TTC549 (cell line): Measurements from ENCODE around the gene SH3GL1.
"Not testable (repeated sequence)": the region's sequence is repeated elsewhere in the genome, so short reads cannot be mapped to it uniquely, and the experiment has no call there.

ENCODE experiments used
- FAIRE-seq: peaks from 2 replicates; lab custom pipeline; 2012; peaks lifted over from hg19 to GRCh38; lab: Jason Lieb, UNC

Gene SH3GL1

GRCh38 chr19:4342615-4343369 lies 57.6 kb downstream of the SH3GL1 start:
- FAIRE-seq: peak; percentile 99

- FAIRE-seq: no peak
These were observed 58.1 kb downstream of the SH3GL1 start for GRCh38 chr19:4342314-4342614.

GRCh38 chr19:4338441-4339355 lies 61.6 kb downstream of the SH3GL1 start, which contains the start of gene STAP2:
Gene STAP2 (minus strand): TSS chr19:4338827. CDS start chr19:4338753, 74 bp downstream.
- no peak for FAIRE-seq

GRCh38 chr19:4337906-4338440 lies 62.4 kb downstream of the SH3GL1 start:
- no peak for FAIRE-seq

- no peak for FAIRE-seq
These were observed 65.3 kb downstream of the SH3GL1 start for GRCh38 chr19:4334929-4335570.

- no peak for FAIRE-seq
These were observed 70.5 kb downstream of the SH3GL1 start for GRCh38 chr19:4329858-4330257.

- not testable (repeated sequence) for FAIRE-seq
These were observed 71.2 kb downstream of the SH3GL1 start for GRCh38 chr19:4328991-4329681.

- FAIRE-seq: no peak
These were observed 71.9 kb downstream of the SH3GL1 start for GRCh38 chr19:4328243-4328990.

- FAIRE-seq: no peak
These were observed 72.5 kb downstream of the SH3GL1 start for GRCh38 chr19:4327877-4328242.

GRCh38 chr19:4327252-4327876 lies 73.0 kb downstream of the SH3GL1 start:
- no peak for FAIRE-seq

GRCh38 chr19:4326837-4327251 lies 73.5 kb downstream of the SH3GL1 start:
- FAIRE-seq: no peak

- no peak for FAIRE-seq
These were observed 74.0 kb downstream of the SH3GL1 start for GRCh38 chr19:4326215-4326836.

GRCh38 chr19:4324228-4324627 lies 76.1 kb downstream of the SH3GL1 start:
- FAIRE-seq: no peak

- FAIRE-seq: no peak
These were observed 76.7 kb downstream of the SH3GL1 start for GRCh38 chr19:4323692-4324091.

GRCh38 chr19:4322942-4323665 lies 77.2 kb downstream of the SH3GL1 start:
- FAIRE-seq: no peak

- no peak for FAIRE-seq
These were observed 79.9 kb downstream of the SH3GL1 start for GRCh38 chr19:4320419-4320818.

GRCh38 chr19:4319067-4319718 lies 81.2 kb downstream of the SH3GL1 start:
- FAIRE-seq: no peak

- no peak for FAIRE-seq
These were observed 81.9 kb downstream of the SH3GL1 start for GRCh38 chr19:4318460-4318859.

GRCh38 chr19:4316956-4317355 lies 83.4 kb downstream of the SH3GL1 start:
- no peak for FAIRE-seq
